ENCODE results near the gene ARPC1A. TPM values are rescaled to one million over a fixed set of nuclear protein-coding genes. Genes with fewer than 3 reads are reported as not detected.

The ARPC1A gene
- total RNA-seq, 4 donors from 2014 or later = 120 to 183 (median 147) TPM

DNA sequence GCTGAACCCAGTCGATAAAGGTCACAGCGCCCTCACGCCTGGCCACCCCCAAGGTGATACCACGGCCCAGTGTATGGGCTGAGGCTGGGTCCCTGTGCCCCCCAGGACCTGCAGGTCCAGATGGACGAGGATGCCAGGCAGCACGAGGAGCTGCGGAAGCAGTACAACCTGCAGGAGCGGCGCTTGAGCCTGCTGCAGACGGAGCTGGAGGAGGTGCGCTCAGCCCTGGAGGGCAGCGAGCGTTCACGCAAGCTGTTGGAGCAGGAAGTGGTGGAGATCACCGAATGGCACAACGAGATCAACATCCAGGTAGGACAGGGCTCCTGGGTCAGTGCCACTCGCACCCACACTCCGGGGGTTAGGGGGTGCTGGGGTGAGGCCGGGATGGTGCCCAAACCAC lies 24.2 kb upstream of the ARPC1A start:
- DNase-seq = no peak
- no peaks in the 10 kb centered on the region for H3K36me3 ChIP-seq
- H3K4me1 ChIP-seq = no peaks in the 10 kb centered on the region
- H3K27ac ChIP-seq = no peak overlapping the region
- no peak overlapping the region for H3K4me3 ChIP-seq (replicated peaks in 1 of 3)
- TF ChIP-seq POLR2A (IDR thresholded peaks at IDR 0.05) = no peak
- TF ChIP-seq, protein P1, sequence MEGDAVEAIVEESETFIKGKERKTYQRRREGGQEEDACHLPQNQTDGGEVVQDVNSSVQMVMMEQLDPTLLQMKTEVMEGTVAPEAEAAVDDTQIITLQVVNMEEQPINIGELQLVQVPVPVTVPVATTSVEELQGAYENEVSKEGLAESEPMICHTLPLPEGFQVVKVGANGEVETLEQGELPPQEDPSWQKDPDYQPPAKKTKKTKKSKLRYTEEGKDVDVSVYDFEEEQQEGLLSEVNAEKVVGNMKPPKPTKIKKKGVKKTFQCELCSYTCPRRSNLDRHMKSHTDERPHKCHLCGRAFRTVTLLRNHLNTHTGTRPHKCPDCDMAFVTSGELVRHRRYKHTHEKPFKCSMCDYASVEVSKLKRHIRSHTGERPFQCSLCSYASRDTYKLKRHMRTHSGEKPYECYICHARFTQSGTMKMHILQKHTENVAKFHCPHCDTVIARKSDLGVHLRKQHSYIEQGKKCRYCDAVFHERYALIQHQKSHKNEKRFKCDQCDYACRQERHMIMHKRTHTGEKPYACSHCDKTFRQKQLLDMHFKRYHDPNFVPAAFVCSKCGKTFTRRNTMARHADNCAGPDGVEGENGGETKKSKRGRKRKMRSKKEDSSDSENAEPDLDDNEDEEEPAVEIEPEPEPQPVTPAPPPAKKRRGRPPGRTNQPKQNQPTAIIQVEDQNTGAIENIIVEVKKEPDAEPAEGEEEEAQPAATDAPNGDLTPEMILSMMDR (IDR thresholded peaks at IDR 0.05) = no peak
- no peaks in the 10 kb centered on the region for H3K9me3 ChIP-seq
- intact Hi-C loops (cut with DNase I) = no loop called here
- 77 to 78% methylated on average over 12 to 17 of the region's 19 CpGs for WGBS, 2 donors
- H3K27me3 ChIP-seq = no peaks in the 10 kb centered on the region

DNA sequence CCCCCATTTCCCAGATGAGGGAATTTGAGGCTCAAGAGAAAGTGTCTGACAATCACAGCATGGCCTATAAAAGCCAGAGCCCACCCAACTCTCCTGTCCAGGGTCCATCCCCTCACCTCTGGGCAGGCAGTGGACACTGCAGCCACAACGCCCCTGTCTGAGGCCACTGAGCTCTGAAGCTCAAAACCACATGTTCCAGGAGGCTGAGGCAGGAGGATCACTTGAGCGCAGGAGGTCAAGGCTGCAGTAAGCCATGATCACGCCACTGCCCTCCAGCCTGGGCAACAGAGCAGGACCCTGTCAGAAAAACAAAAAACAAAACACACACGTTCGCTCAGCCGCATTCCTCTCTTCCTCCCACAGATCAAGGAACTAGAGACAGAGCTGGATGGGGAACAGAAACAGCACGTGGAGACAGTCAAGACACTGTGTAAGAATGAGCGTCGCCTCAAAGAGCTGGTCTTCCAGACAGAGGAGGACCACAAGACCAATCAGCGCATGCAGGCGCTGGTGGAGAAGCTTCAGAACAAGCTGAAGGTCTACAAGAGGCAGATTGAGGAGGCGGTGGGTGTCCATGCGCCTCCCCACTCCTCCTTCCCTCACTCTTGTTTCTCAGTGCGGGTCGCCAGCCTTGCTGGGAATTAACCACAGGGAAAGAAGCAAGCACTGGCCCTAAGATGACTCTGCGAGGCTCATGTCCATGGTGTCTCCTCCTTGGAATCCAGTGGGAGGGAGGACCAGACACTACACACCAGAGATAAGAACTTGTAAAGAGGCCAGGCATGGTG lies 20.0 kb upstream of the ARPC1A start:
- H3K27me3 ChIP-seq = no peaks in the 10 kb centered on the region
- 86 to 91% methylated on average over 16 of the region's 16 CpGs for WGBS, 2 donors
- H3K27ac ChIP-seq = no peak overlapping the region
- TF ChIP-seq, protein P1 (IDR thresholded peaks at IDR 0.05) = no peak
- TF ChIP-seq POLR2A (IDR thresholded peaks at IDR 0.05) = no peak
- no peak for DNase-seq
- H3K36me3 ChIP-seq = no peaks in the 10 kb centered on the region
- H3K9me3 ChIP-seq = no peaks in the 10 kb centered on the region
- H3K4me1 ChIP-seq = no peaks in the 10 kb centered on the region
- intact Hi-C loops (cut with DNase I) = no loop called here
- no peak overlapping the region for H3K4me3 ChIP-seq (replicated peaks in 1 of 3)

DNA sequence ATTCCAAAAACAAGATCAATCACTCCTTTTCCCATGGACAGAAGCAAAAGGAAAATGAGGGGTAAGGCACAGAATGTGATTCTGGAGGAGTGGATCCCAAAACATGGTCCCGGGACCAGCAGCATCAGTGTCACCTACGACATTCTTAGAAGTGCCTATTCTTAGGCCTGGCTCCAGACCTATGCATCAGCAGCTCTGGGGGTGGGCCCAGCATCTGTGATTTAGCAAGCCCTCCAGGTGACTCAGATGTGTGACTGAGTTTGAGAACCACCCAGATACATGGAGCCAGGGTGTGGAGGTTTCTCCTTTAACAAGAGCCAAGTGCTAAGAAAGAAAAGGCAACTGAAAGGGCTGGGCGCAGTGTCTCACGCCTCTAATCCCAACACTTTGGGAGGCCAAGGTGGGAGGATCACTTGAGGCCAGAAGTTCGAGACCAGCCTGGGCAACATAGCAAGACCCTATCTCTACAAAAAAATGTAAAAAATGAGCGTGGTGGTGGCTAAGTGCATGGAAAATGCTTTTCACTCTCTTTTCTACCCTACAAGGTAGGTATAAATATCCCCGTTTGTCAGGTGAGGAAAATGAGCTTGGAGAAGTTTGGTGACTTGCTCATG lies 17.1 kb upstream of the ARPC1A start:
- no peaks in the 10 kb centered on the region for H3K4me1 ChIP-seq
- TF ChIP-seq, protein P1 (IDR thresholded peaks at IDR 0.05) = no peak
- TF ChIP-seq POLR2A (IDR thresholded peaks at IDR 0.05) = no peak
- no peaks in the 10 kb centered on the region for H3K9me3 ChIP-seq
- H3K36me3 ChIP-seq = no peaks in the 10 kb centered on the region
- intact Hi-C loops (cut with DNase I) = no loop called here
- H3K27me3 ChIP-seq = no peaks in the 10 kb centered on the region
- DNase-seq = no peak
- no peak overlapping the region for H3K4me3 ChIP-seq (replicated peaks in 1 of 3)
- 93% methylated on average over 7 of the region's 7 CpGs for WGBS, 2 donors
- no peak overlapping the region for H3K27ac ChIP-seq

DNA sequence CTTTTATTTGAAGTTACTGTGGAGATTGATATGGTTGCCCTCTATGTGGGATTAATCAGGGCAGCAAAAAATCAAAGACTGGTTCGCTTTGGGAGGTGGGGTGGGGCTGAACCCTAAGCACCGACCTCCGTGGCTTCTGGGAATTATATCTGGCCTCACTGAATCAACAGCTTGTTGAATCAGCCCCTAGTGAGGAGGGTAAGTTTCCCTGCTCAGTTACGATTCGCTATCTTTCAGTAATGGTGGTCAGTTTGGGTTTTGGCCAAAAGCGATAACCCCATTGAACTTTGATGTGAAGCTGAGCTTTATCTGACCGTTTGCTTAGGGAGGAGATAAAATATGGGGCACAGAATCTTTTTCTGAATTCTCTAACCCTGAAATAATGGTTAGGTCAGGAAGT lies 16.6 kb upstream of the ARPC1A start:
- H3K27ac ChIP-seq = no peak overlapping the region
- H3K4me1 ChIP-seq = no peaks in the 10 kb centered on the region
- H3K4me3 ChIP-seq (replicated peaks in 1 of 3) = no peak overlapping the region
- WGBS, 2 donors = 96% methylated on average over 7 of the region's 7 CpGs
- TF ChIP-seq, protein P1 (IDR thresholded peaks at IDR 0.05) = no peak
- TF ChIP-seq POLR2A (IDR thresholded peaks at IDR 0.05) = no peak
- no peaks in the 10 kb centered on the region for H3K36me3 ChIP-seq
- intact Hi-C loops (cut with DNase I) = no loop called here
- H3K9me3 ChIP-seq = no peaks in the 10 kb centered on the region
- DNase-seq = no peak
- H3K27me3 ChIP-seq = no peaks in the 10 kb centered on the region

DNA sequence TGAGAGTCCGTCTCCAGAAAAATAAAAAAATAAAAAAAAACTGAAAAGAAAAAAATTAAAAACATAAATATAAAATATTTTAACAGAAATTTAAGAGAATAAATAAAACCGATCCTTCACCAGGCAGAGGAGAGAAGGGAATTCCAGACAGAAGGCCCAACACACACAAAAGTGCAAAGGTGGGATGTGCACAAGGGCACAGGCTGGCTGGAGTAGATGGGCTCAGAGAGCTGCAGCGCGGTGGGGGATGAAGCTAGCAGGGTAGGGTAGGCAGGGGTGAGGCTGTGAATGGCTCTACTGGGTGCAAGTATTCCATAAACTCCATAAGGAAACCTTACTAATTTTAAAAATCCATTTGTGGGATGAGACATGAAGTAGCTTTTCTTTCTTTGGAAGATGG lies 15.7 kb upstream of the ARPC1A start:
- 95 to 96% methylated on average over 4 of the region's 4 CpGs for WGBS, 2 donors
- H3K27ac ChIP-seq = no peak overlapping the region
- no peaks in the 10 kb centered on the region for H3K4me1 ChIP-seq
- no peak for DNase-seq
- no peaks in the 10 kb centered on the region for H3K27me3 ChIP-seq
- no peak for TF ChIP-seq POLR2A (IDR thresholded peaks at IDR 0.05)
- H3K9me3 ChIP-seq = no peaks in the 10 kb centered on the region
- intact Hi-C loops (cut with DNase I) = loop anchor here (5.0 kb wide), 1 partner anchor 273 kb away; no protein-coding TSS in a partner anchor
- H3K36me3 ChIP-seq = no peaks in the 10 kb centered on the region
- H3K4me3 ChIP-seq (replicated peaks in 1 of 3) = no peak overlapping the region
